NCI-H1417 treated with DMSO at 0.1 percent for 48 hours (cell line): ENCODE results near the gene RXFP3.
"Not testable (repeated sequence)": the region's sequence is repeated elsewhere in the genome, so short reads cannot be mapped to it uniquely, and the experiment has no call there.

Experiments used
- DNase-seq: peaks from one replicate; lab custom pipeline; 2025; lab: John Stamatoyannopoulos, UW

Gene RXFP3

DNA sequence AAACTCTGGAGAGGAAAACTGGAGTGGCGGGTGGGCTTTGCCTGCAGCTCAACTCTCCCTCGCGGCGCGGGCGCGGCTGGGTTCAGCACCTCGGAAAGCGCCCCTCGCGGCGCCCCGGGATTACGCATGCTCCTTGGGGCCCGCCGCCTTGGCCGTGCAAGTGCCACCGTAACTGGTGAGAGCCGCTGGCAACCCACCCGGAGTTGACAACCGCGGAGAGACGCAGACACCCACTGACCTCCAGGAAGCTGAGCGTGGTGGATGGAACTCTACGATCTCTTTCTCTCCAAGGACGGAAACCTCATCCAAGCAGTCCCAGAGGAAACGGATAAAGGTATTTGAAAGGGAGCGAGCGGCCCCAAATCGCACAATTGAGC is 194 bp upstream of the RXFP3 start:
- no peak for DNase-seq

DNA sequence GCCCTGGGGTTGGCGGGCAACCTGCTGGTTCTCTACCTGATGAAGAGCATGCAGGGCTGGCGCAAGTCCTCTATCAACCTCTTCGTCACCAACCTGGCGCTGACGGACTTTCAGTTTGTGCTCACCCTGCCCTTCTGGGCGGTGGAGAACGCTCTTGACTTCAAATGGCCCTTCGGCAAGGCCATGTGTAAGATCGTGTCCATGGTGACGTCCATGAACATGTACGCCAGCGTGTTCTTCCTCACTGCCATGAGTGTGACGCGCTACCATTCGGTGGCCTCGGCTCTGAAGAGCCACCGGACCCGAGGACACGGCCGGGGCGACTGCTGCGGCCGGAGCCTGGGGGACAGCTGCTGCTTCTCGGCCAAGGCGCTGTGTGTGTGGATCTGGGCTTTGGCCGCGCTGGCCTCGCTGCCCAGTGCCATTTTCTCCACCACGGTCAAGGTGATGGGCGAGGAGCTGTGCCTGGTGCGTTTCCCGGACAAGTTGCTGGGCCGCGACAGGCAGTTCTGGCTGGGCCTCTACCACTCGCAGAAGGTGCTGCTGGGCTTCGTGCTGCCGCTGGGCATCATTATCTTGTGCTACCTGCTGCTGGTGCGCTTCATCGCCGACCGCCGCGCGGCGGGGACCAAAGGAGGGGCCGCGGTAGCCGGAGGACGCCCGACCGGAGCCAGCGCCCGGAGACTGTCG is 976 bp downstream of the RXFP3 start:
- DNase-seq = no peak

DNA sequence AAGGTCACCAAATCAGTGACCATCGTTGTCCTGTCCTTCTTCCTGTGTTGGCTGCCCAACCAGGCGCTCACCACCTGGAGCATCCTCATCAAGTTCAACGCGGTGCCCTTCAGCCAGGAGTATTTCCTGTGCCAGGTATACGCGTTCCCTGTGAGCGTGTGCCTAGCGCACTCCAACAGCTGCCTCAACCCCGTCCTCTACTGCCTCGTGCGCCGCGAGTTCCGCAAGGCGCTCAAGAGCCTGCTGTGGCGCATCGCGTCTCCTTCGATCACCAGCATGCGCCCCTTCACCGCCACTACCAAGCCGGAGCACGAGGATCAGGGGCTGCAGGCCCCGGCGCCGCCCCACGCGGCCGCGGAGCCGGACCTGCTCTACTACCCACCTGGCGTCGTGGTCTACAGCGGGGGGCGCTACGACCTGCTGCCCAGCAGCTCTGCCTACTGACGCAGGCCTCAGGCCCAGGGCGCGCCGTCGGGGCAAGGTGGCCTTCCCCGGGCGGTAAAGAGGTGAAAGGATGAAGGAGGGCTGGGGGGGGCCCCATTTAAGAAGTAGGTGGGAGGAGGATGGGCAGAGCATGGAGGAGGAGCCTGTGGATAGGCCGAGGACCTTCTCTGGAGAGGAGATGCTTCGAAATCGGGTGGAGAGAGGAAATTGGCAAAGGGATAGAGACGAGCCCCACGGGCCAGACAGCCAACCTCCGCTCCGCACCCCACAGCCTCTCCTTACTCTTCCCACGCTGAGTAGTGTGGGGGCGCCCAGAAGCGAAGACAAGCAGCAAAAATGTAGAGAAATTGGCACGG is 1.7 kb downstream of the RXFP3 start:
- DNase-seq = no peak

DNA sequence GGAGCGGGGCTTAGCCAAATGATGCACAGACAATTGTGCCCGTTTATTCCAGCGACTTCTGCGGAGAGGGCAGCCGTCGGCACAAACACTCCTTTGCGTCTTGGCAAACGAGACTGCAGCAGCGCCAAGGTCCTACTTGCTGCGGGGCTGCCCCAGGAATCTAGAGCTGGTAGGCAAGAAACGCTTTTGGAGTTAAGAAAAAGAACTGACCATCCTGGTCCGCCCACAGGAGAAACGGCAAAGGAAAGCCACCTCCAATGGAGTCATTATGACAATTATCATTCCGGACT is 2.3 kb downstream of the RXFP3 start:
- no peak for DNase-seq

DNA sequence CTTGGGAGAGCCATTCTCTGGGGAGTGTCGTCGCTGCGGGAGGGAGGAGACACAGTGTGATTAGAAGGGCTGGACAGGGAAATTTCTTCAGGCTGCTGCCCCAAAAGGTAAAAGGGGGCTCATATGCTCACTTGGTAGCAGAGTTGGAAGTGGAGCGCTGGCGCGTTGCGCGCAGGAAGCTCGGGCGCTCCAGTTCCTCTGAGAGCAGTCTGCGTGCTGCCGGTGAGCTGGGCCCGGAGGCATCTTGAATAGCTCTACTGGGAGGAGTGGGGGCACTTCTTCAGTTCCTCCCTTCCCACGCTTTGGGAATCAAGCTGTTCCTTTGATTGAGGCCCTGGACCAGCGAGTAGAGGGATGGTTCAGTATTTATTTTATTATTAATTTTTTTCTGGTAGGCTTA is 2.7 kb downstream of the RXFP3 start:
- no peak for DNase-seq

DNA sequence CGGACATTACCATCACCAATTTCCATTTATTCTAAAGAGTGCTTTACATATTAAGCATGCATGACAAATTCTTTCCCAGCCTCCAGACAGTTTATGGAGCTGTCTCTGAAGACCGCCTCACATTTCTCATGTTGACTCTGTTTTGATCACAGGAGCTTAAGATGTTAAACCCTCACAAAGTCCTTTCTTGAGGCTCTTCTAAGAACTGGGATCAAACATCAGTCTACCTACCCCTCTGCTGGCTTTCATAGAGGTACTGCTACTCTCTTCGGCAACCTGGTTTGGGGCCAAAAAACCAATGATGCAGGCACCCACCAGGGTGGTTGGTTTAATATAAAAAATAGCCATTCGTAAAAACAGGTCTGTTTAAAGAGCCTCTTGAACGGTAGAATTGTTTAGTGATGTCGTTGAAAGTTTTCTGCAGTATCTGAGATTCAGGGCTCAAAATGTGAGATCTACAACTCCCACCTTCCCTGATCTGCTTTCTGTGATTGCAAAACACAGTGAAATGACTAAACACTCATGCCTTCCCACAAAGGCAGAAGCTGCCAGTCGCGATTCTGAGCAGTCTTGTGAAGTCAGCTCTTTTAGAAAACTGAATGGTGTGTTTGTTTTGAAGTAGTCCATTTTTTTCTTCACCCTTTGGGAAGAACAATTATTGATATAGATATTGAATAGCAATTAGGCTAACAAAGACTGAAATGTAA is 3.5 kb downstream of the RXFP3 start:
- no peak for DNase-seq

DNA sequence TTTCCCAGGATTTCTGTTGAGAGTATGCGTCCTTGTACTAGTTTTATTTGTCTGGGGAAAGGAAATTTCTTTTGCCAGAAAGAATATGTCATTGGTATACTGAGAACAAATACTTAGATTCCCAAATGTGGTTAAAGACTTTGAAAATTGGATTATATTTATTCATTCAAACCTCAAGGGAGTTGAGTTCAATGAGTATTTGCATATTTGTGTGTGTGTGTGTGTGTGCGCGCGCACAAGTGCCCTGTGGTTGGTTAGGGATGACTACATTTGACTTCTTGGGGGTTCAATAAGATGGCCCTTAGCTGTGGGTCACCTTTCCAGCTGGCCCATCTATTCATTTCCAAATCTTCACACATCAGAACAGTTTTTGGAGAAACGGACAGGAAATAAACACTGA is 4.9 kb downstream of the RXFP3 start:
- DNase-seq = no peak

DNA sequence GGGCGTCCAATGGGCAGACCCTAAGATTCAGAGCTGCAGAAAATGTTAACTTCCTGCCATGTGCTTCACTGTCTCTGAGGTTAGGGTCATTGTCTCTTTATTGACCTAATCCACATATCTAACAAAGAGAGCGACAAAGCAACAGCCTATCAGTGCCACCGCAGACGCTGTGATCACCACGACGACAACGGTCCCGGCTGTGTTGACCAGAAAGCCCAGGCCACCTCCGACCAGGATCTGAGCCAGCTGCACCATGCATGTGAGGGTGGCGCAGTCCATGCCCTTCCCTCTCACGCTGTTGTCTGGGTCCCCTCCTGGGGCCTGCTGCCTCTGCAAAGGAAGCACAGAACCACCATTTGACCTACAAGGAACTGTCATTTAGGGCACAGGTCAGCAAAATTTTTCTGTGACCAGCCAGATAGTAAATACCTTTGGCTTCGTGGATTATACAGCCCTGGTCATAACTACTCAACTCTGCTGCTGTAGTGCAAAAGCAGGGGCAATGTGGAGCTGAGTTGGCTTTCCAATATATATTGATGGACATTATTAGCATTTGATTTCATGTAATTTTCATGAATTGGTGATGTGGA is 8.5 kb downstream of the RXFP3 start:
- DNase-seq = no peak

DNA sequence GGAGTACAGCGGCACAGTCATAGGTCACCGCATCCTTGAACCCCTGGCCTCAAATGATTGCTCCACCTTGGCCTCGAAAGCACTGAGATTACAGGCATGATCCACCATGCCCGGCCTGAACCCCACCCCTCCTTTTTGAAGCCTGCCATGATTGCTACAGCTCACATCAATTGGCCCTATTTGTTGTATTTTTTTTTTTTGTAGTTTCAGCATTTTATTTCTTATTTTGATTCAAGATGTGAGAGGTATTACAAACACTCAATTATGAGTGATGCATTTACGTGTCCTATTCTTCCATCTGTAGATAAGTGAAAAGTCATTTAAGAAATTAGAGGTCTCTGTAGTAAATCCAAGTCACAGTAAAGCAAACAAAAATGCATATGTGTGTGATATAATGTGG is 16.0 kb downstream of the RXFP3 start:
- not testable (repeated sequence) for DNase-seq

DNA sequence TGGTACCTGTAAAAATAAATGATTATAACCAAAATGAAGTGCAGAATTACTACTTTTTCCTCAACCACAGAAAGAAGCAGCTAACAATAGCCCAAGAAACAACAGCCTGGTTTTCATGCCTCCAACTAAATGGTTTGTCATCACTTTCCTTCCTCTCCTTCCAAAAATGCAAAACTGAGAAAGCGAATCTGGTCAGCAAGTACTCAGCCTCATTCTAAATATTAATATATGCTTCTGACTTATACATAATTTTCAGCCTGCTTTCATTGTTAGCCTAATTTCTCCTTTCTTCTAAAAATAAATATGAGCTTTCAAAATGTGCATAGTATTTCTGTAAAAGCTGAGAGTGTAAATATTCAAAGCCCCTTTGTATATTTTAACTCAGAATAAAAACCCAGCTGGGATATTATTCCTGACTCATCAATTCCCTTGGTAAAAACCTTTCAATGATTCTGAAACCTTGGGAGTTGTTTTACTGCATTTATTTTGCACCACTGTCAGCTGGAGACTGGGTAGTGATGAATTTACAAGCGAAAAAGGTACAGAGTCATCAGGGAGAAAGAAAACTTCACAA is 21.5 kb downstream of the RXFP3 start:
- no peak for DNase-seq

DNA sequence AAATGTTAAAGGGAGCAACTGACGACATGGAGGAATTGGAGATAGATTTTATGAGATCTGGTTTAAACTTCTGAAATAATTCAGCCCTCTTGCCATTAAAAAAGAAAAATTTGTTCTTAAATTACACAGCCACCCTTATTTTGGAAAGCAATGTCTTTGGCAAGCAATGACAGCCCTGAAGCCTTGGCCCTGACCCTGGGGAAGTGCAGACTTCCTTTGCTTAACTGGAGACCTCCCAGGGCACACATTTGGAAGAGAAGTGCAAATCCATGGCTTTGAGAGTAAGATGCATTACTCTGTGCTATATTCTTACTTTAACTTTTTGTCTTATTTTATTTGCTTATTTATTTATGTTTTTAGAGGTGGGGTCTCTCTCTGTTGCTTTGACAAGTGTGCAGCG is 22.0 kb downstream of the RXFP3 start:
- no peak for DNase-seq

DNA sequence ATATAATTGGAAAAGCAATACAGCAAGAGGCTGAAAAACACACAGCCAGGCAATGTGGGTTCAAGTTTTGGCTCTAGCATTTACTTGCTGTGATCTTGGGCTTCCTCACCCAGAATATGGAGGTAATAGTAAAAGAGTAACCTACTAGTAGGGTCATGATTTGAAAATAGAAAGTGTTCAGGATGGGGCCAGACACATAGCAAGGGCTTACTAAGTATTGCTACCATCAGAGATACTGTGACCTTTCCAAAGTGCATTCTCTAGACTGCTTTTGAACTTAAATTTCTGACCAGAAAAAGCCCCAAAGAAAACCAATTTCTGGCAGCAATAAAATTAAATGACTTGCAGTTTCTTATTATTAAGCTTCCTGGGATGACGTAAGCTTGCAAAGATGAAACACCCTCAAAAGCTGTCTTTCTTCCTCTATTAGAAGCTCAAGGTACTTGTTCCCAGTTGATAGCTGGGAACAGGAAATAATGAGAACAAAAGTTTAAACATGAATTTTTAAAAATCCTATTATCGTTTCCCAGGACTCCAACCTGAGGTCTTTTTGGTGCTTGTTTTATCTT is 28.0 kb downstream of the RXFP3 start:
- no peak for DNase-seq

DNA sequence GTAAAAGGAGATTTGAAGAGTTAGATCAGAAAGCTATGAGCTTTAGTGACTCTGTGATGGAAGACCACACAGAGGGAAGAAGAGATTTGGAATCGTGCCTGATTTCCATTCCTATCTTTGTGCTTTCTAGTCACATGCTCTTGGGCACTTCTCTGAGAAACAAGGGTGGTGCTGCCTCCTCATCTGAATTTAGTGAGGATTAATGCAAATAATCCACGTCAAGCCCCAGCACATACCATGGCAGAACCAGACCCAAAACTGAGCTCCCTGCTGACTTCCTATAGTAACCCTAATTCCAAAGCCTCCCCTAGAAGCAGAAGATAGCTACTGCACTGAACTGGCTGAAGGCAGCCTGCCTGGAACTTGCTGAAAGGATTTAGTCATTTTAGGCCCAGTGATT is 30.6 kb downstream of the RXFP3 start:
- DNase-seq = no peak

DNA sequence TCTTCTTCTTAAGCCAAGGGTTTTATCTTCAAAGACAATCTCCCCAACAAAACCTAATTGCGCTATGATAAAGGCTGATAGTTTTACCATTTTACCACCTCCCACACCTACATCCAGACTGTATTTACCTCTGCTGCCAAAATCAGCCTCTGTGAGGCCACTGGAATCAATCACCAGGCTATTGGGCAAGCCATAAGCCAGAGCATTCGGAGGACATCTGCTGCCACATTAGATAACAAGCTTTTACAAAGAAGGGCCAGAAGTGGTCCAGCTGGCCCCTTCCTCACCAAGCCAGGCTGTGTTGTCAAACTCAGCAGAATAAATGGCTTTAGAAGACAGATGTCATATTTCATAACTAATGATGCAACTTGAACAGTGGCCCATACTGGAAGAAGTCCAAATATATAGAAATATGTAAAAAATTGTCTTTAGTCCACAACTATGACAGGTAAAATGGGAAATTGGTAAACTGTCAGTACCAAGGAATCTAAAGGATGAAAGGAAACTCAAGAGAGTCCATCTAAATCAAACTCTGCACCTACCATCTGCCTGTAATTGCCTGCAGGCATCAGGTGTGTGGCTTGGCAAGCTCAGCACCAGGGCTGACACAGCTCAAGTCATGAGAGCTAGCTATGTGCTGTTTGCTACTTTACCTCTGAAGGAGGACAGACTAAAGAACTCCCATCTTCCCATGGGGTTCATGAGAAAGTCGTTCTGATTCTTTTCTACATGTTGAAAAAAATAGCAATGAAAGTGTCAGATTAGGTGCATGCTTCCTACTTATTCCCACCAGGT is 32.2 kb downstream of the RXFP3 start:
- DNase-seq = no peak

DNA sequence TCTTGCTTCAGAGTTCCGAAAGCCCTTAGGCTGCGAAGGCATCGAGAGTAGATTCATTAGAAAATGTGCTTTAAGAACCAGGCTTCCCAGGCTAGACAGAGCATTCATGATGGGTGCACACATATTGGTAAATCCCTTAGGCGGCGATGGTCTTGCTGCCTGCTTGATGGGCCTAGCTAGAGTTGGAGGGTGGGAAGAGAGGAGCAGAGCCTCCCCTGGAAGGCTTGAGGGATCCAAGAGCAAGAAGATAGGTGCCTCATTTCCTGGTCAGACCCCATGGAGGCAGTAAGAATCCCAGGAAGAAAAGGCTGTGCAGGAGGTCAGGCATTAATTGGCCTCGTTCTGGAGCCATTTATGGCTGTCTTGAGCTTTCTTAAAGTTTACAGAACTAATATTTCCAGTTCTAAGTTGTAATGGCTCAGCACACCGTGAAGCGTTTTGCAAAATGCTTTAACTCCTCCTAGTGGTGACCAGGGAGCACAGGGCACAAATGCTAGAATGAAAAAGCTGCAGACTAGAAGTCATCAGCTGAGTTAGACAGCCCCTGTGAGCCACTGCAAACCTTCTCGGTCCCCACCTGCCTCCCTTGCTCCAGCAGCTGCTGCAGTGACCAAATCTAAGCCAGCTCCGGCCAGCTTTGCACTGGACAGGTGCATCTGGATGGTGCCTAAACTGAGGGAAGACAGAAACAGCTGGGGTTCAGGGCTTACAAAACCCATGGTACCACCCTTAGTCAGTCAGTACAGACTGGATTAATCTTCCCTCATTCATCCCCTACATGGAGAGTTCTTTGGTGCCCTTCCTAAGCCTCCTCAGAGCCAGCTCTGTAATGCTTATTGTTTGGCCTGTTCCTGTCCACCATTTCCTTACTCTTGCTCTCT is 33.6 kb downstream of the RXFP3 start:
- no peak for DNase-seq

DNA sequence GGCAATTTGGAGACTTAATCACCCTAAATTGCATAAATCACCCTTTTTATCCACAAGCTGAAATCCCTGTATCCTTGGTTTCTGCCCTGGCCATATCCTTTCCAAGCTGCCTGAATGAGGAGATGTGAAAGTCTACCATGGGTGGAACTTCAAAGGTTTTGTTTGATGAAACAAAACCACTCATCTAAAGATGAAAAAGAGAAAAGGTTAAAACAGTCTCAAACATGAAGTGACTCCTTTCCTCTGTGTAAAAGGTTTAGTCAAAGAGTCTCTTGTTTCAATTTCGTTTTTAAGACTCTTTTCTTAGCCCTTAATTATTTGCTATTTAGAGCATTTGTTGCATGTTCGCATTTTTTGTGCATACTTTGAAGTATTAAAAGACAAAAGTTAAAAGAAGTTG is 37.1 kb downstream of the RXFP3 start:
- DNase-seq = no peak

DNA sequence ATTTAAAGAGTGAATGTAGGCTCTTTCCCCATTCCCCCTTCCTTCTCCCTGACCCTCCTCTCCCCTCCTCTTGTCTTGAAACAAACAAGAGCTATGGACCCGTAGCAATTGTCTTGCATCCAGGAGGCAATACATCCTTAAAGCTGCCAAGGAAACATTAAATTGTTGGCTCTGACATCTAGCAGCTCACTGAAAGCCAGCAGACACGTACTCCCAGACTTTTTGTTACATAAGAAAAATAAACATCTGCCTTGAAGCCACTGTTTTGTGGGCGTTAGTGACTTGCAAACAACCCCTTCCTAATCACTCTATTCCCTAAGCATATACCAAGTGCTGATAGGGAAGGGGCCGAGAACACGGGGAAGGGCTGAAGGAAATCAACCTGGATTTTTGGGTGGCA is 39.7 kb downstream of the RXFP3 start:
- DNase-seq = no peak

DNA sequence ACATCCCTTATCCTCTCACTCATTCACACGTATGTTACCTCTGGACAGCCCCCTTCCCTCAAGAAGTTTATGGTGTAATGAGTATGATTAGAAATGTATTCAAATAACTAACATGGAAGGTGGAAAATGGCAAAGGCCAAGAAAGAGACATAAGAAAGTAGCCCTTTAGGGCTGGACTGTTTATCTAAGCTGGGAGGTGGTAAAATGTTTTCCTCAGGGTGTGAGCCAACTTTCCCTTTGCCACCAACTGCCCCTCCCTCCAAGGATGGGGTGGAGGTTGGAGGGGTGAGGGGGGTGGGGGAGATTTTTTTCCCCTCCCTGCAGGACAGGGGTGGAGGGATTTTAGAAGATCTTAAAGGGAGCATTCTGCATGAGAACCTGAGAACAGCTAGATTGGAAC is 40.1 kb downstream of the RXFP3 start:
- no peak for DNase-seq

DNA sequence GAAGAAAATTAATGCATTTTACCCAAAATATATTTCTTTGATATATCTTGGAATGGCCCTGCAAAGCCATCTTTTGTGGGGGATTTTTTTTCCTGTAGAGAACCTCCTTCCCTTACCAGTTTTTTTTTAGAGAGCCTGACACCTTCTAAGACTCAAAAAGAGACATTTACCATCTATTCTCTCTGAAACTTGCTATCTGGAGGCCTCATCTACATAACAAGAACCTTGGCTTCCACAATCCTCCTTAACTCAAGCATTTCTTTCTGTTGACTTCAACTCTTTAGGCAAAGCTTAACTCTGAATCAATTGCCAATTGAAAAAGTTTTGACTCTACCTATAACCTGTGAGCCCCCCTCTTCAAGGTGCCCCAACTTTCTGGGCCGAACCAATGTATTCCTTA is 42.1 kb downstream of the RXFP3 start:
- DNase-seq = no peak

DNA sequence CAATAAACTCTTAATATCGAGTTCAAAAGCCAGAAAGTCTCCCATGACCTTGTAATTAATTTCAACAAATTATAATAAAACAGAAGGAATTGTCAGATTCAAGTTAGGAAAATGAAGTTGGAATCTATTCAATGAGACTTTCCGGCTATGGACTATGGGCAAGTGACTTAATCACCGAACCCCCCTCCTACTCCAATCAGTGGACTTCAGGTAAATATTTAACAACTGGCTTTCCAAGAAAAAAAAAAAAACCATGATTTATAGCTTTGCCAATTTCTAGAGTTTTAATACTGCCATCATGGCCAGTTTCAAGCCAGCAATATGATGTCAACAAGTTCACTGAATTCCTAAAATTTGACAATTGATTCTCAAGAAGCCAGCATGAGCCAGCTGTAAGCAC is 43.8 kb downstream of the RXFP3 start:
- no peak for DNase-seq
